ENCODE results near the gene SYNE3. TPM values are rescaled to one million over a fixed set of nuclear protein-coding genes. Genes with fewer than 3 reads are reported as not detected.

The SYNE3 gene
- total RNA-seq, 1 donor from 2014 or later = 0.62 TPM

GRCh38 chr14:95518045-95518751 is 1.7 kb upstream of the SYNE3 start:
- H3K9me3 Mint-ChIP-seq (ENCODE audit: unreplicated experiment) = no peaks in the 10 kb centered on the region
- H3K36me3 Mint-ChIP-seq (ENCODE audit: low read depth, unreplicated experiment) = no peaks in the 10 kb centered on the region
- H3K27ac Mint-ChIP-seq (ENCODE audit: unreplicated experiment) = no peak overlapping the region
- no peak for DNase-seq (ENCODE audit: low spot score)
- no peaks in the 10 kb centered on the region for H3K4me1 Mint-ChIP-seq (ENCODE audit: unreplicated experiment)
- peaks cover 8% of the 10 kb centered on the region for H3K27me3 Mint-ChIP-seq (ENCODE audit: unreplicated experiment)
- no peak overlapping the region for H3K4me3 Mint-ChIP-seq (ENCODE audit: unreplicated experiment)
- no peak for TF ChIP-seq CTCF (IDR thresholded peaks at IDR 0.05; ENCODE audit: unreplicated experiment)

GRCh38 chr14:95515596-95516552 is 576 bp downstream of the SYNE3 start:
- peak overlapping the region; percentile 42 for H3K4me3 Mint-ChIP-seq (ENCODE audit: unreplicated experiment)
- no peaks in the 10 kb centered on the region for H3K9me3 Mint-ChIP-seq (ENCODE audit: unreplicated experiment)
- no peak overlapping the region for H3K27ac Mint-ChIP-seq (ENCODE audit: unreplicated experiment)
- peaks cover 4% of the 10 kb centered on the region for H3K4me1 Mint-ChIP-seq (ENCODE audit: unreplicated experiment)
- no peak for TF ChIP-seq CTCF (IDR thresholded peaks at IDR 0.05; ENCODE audit: unreplicated experiment)
- peaks cover 8% of the 10 kb centered on the region for H3K27me3 Mint-ChIP-seq (ENCODE audit: unreplicated experiment)
- DNase-seq (ENCODE audit: low spot score) = peak; percentile 61
- no peaks in the 10 kb centered on the region for H3K36me3 Mint-ChIP-seq (ENCODE audit: low read depth, unreplicated experiment)

GRCh38 chr14:95515080-95515489 is 1.4 kb downstream of the SYNE3 start:
- Mint-ChIP-seq H3K4me3 (ENCODE audit: unreplicated experiment) (no peak overlapping the region), H3K27ac (ENCODE audit: unreplicated experiment) (no peak overlapping the region), H3K9me3 (ENCODE audit: unreplicated experiment) (no peaks in the 10 kb centered on the region), H3K27me3 (ENCODE audit: unreplicated experiment) (peaks cover 8% of the 10 kb centered on the region), H3K4me1 (ENCODE audit: unreplicated experiment) (peaks cover 4% of the 10 kb centered on the region), H3K36me3 (ENCODE audit: low read depth, unreplicated experiment) (no peaks in the 10 kb centered on the region)
- no peak for DNase-seq (ENCODE audit: low spot score)
- TF ChIP-seq CTCF (IDR thresholded peaks at IDR 0.05; ENCODE audit: unreplicated experiment) = no peak

GRCh38 chr14:95514131-95515079 is 2.0 kb downstream of the SYNE3 start:
- H3K4me3 Mint-ChIP-seq (ENCODE audit: unreplicated experiment) = no peak overlapping the region
- no peak for TF ChIP-seq CTCF (IDR thresholded peaks at IDR 0.05; ENCODE audit: unreplicated experiment)
- DNase-seq (ENCODE audit: low spot score) = no peak
- H3K36me3 Mint-ChIP-seq (ENCODE audit: low read depth, unreplicated experiment) = no peaks in the 10 kb centered on the region
- no peak overlapping the region for H3K27ac Mint-ChIP-seq (ENCODE audit: unreplicated experiment)
- peaks cover 4% of the 10 kb centered on the region for H3K4me1 Mint-ChIP-seq (ENCODE audit: unreplicated experiment)
- no peaks in the 10 kb centered on the region for H3K9me3 Mint-ChIP-seq (ENCODE audit: unreplicated experiment)
- peaks cover 8% of the 10 kb centered on the region for H3K27me3 Mint-ChIP-seq (ENCODE audit: unreplicated experiment)

Data from endothelial cell (in vitro differentiated cells).